ENCODE data around the gene FOXN4.

FOXN4 gene

GRCh38 chr12:109274381-109274780 is 34.7 kb downstream of the FOXN4 start:
- Histone ChIP-seq H3K36me3 (ENCODE audit: low read depth) (no peaks in the 10 kb centered on the region), H3K4me1 (ENCODE audit: insufficient read depth, poor library complexity, severe bottlenecking) (no peaks in the 10 kb centered on the region), H3K27ac (ENCODE audit: poor library complexity, severe bottlenecking) (no peak overlapping the region), H3K4me3 (ENCODE audit: severe bottlenecking) (no peak overlapping the region), H3K27me3 (ENCODE audit: insufficient read depth, poor library complexity, severe bottlenecking) (no peaks in the 10 kb centered on the region), H3K9me3 (ENCODE audit: severe bottlenecking) (no peaks in the 10 kb centered on the region)
- DNase-seq (ENCODE audit: low spot score) (no peak), ATAC-seq (ENCODE audit: low read depth) (no peak)
- no peak for TF ChIP-seq CTCF (IDR thresholded peaks at IDR 0.05; ENCODE audit: poor library complexity, severe bottlenecking)

- no peaks in the 10 kb centered on the region for H3K27me3 ChIP-seq (ENCODE audit: insufficient read depth, poor library complexity, severe bottlenecking)
- H3K27ac ChIP-seq (ENCODE audit: poor library complexity, severe bottlenecking) = no peak overlapping the region
- TF ChIP-seq CTCF (IDR thresholded peaks at IDR 0.05; ENCODE audit: poor library complexity, severe bottlenecking) = no peak
- no peak for ATAC-seq (ENCODE audit: low read depth)
- H3K36me3 ChIP-seq (ENCODE audit: low read depth) = no peaks in the 10 kb centered on the region
- no peaks in the 10 kb centered on the region for H3K4me1 ChIP-seq (ENCODE audit: insufficient read depth, poor library complexity, severe bottlenecking)
- no peak for DNase-seq (ENCODE audit: low spot score)
- H3K9me3 ChIP-seq (ENCODE audit: severe bottlenecking) = no peaks in the 10 kb centered on the region
- no peak overlapping the region for H3K4me3 ChIP-seq (ENCODE audit: severe bottlenecking)
Observed at GRCh38 chr12:109273354-109273753, 35.7 kb downstream of the FOXN4 start.

GRCh38 chr12:109271418-109271817 is 37.7 kb downstream of the FOXN4 start:
- Histone ChIP-seq H3K4me1 (ENCODE audit: insufficient read depth, poor library complexity, severe bottlenecking) (no peaks in the 10 kb centered on the region), H3K27me3 (ENCODE audit: insufficient read depth, poor library complexity, severe bottlenecking) (no peaks in the 10 kb centered on the region), H3K4me3 (ENCODE audit: severe bottlenecking) (no peak overlapping the region), H3K27ac (ENCODE audit: poor library complexity, severe bottlenecking) (no peak overlapping the region), H3K9me3 (ENCODE audit: severe bottlenecking) (no peaks in the 10 kb centered on the region), H3K36me3 (ENCODE audit: low read depth) (no peaks in the 10 kb centered on the region)
- TF ChIP-seq CTCF (IDR thresholded peaks at IDR 0.05; ENCODE audit: poor library complexity, severe bottlenecking) = no peak
- DNase-seq (ENCODE audit: low spot score) (no peak), ATAC-seq (ENCODE audit: low read depth) (no peak)

GRCh38 chr12:109270494-109270893 is 38.6 kb downstream of the FOXN4 start:
- ATAC-seq (ENCODE audit: low read depth) (no peak), DNase-seq (ENCODE audit: low spot score) (no peak)
- Histone ChIP-seq H3K27ac (ENCODE audit: poor library complexity, severe bottlenecking) (no peak overlapping the region), H3K9me3 (ENCODE audit: severe bottlenecking) (no peaks in the 10 kb centered on the region), H3K36me3 (ENCODE audit: low read depth) (no peaks in the 10 kb centered on the region), H3K4me1 (ENCODE audit: insufficient read depth, poor library complexity, severe bottlenecking) (no peaks in the 10 kb centered on the region), H3K27me3 (ENCODE audit: insufficient read depth, poor library complexity, severe bottlenecking) (no peaks in the 10 kb centered on the region), H3K4me3 (ENCODE audit: severe bottlenecking) (no peak overlapping the region)
- no peak for TF ChIP-seq CTCF (IDR thresholded peaks at IDR 0.05; ENCODE audit: poor library complexity, severe bottlenecking)

- DNase-seq (ENCODE audit: low spot score) (no peak), ATAC-seq (ENCODE audit: low read depth) (no peak)
- Histone ChIP-seq H3K27ac (ENCODE audit: poor library complexity, severe bottlenecking) (no peak overlapping the region), H3K9me3 (ENCODE audit: severe bottlenecking) (no peaks in the 10 kb centered on the region), H3K36me3 (ENCODE audit: low read depth) (no peaks in the 10 kb centered on the region), H3K4me1 (ENCODE audit: insufficient read depth, poor library complexity, severe bottlenecking) (no peaks in the 10 kb centered on the region), H3K27me3 (ENCODE audit: insufficient read depth, poor library complexity, severe bottlenecking) (no peaks in the 10 kb centered on the region), H3K4me3 (ENCODE audit: severe bottlenecking) (no peak overlapping the region)
- no peak for TF ChIP-seq CTCF (IDR thresholded peaks at IDR 0.05; ENCODE audit: poor library complexity, severe bottlenecking)
Observed at GRCh38 chr12:109269428-109269827, 39.7 kb downstream of the FOXN4 start.

Data from RWPE2 (cell line).